ENCODE data around the gene RARRES2.
"Not testable (repeated sequence)": the region's sequence is repeated elsewhere in the genome, so short reads cannot be mapped to it uniquely, and the experiment has no call there.

RARRES2 gene

GRCh38 chr7:150307129-150307528 is 34.3 kb downstream of the RARRES2 start:
- POLR2A ChIA-PET (ENCODE audit: low non-redundant PET), result no interaction called here
- no peak for TF ChIP-seq CTCF (conservative IDR thresholded peaks at IDR 0.05; ENCODE audit: low read depth)
- no peak overlapping the region for H3K27ac ChIP-seq
- CTCF ChIA-PET, result interaction anchor here (0.6 kb wide), 1 partner anchor 59 kb away, joined by 4 read pairs; no protein-coding TSS in a partner anchor
- no peak for DNase-seq (ENCODE audit: low spot score)

GRCh38 chr7:150306377-150306776 is 35.1 kb downstream of the RARRES2 start:
- CTCF ChIA-PET; POLR2A ChIA-PET (ENCODE audit: low non-redundant PET); H3K27ac ChIP-seq; DNase-seq (ENCODE audit: low spot score): not testable (repeated sequence)

GRCh38 chr7:150305903-150306284 is 35.5 kb downstream of the RARRES2 start:
- POLR2A ChIA-PET (ENCODE audit: low non-redundant PET); DNase-seq (ENCODE audit: low spot score); CTCF ChIA-PET; H3K27ac ChIP-seq: not testable (repeated sequence)

GRCh38 chr7:150305259-150305902 is 36.0 kb downstream of the RARRES2 start:
- POLR2A ChIA-PET (ENCODE audit: low non-redundant PET); CTCF ChIA-PET; H3K27ac ChIP-seq; DNase-seq (ENCODE audit: low spot score): not testable (repeated sequence)

- H3K27ac ChIP-seq; CTCF ChIA-PET; POLR2A ChIA-PET (ENCODE audit: low non-redundant PET); DNase-seq (ENCODE audit: low spot score): not testable (repeated sequence)
Measured at GRCh38 chr7:150304499-150305258, 36.8 kb downstream of the RARRES2 start.

- POLR2A ChIA-PET (ENCODE audit: low non-redundant PET); DNase-seq (ENCODE audit: low spot score); CTCF ChIA-PET; H3K27ac ChIP-seq: not testable (repeated sequence)
Measured at GRCh38 chr7:150302908-150303310, 38.5 kb downstream of the RARRES2 start.

- DNase-seq (ENCODE audit: low spot score); H3K27ac ChIP-seq; POLR2A ChIA-PET (ENCODE audit: low non-redundant PET); CTCF ChIA-PET: not testable (repeated sequence)
Measured at GRCh38 chr7:150297978-150298377, 43.5 kb downstream of the RARRES2 start.

GRCh38 chr7:150296802-150297201 is 44.6 kb downstream of the RARRES2 start:
- H3K27ac ChIP-seq; DNase-seq (ENCODE audit: low spot score); CTCF ChIA-PET; POLR2A ChIA-PET (ENCODE audit: low non-redundant PET): not testable (repeated sequence)

- POLR2A ChIA-PET (ENCODE audit: low non-redundant PET); H3K27ac ChIP-seq; CTCF ChIA-PET; DNase-seq (ENCODE audit: low spot score): not testable (repeated sequence)
Measured at GRCh38 chr7:150295614-150296013, 45.8 kb downstream of the RARRES2 start.

- POLR2A ChIA-PET (ENCODE audit: low non-redundant PET); DNase-seq (ENCODE audit: low spot score); CTCF ChIA-PET: not testable (repeated sequence)
Measured at GRCh38 chr7:150295027-150295426, 46.4 kb downstream of the RARRES2 start.

GRCh38 chr7:150290317-150290716 is 51.1 kb downstream of the RARRES2 start:
- H3K27ac ChIP-seq; DNase-seq (ENCODE audit: low spot score); CTCF ChIA-PET; POLR2A ChIA-PET (ENCODE audit: low non-redundant PET): not testable (repeated sequence)

More at GRCh38 chr7:150295027-150295426, 46.4 kb downstream of the RARRES2 start:
- H3K27ac ChIP-seq, result not testable (repeated sequence)

GRCh38 chr7:150288816-150289215 is 52.6 kb downstream of the RARRES2 start:
- POLR2A ChIA-PET (ENCODE audit: low non-redundant PET); CTCF ChIA-PET; H3K27ac ChIP-seq; DNase-seq (ENCODE audit: low spot score): not testable (repeated sequence)

Data from RWPE1 (cell line).